Upper lobe of left lung (tissue), 4 donors: ENCODE data around the gene DDR1.

Source experiments
- POLR2AphosphoS5 ChIP-seq, 2 donors: sonication (generic); formaldehyde crosslinking; IDR thresholded peaks; one replicate each; pipeline ENCODE4 v1.5.1; 2017; ENCODE audit warnings: antibody characterized with exemption in 2 of 2
- TF ChIP-seq, protein P1 (sequence below), 6 experiments: fragments of 450-650 bp in 4 of 6; fragments of 200-600 bp in 2 of 6; sonication (generic) in 2 of 6; IDR thresholded peaks; one replicate each; pipeline ENCODE4 v1.5.1; 2016 to 2019; ENCODE audit warnings: antibody characterized with exemption in 6 of 6

DNA sequence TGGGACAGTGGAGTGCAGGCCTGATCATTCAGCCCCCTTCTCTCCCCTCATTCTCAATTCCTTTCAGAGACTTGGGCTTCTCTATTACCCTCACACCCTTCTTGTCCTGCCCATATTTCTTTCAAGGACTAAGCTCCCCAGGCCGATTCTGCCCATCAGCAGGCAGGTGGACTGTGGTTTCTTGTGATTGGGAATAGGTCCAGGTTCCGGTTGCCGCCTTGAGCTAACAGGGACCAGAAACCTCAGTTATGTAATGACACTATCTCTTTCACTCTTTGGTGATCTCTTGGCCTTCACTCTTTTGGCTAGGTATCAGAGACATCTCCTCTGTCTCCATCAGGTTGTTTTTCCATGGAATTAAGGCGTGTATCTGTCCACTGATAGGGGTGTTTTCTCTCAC is 62.9 kb downstream of the DDR1 start:
- TF ChIP-seq, protein P1, sequence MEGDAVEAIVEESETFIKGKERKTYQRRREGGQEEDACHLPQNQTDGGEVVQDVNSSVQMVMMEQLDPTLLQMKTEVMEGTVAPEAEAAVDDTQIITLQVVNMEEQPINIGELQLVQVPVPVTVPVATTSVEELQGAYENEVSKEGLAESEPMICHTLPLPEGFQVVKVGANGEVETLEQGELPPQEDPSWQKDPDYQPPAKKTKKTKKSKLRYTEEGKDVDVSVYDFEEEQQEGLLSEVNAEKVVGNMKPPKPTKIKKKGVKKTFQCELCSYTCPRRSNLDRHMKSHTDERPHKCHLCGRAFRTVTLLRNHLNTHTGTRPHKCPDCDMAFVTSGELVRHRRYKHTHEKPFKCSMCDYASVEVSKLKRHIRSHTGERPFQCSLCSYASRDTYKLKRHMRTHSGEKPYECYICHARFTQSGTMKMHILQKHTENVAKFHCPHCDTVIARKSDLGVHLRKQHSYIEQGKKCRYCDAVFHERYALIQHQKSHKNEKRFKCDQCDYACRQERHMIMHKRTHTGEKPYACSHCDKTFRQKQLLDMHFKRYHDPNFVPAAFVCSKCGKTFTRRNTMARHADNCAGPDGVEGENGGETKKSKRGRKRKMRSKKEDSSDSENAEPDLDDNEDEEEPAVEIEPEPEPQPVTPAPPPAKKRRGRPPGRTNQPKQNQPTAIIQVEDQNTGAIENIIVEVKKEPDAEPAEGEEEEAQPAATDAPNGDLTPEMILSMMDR (IDR thresholded peaks at IDR 0.05) = no peak
- no peak for TF ChIP-seq POLR2AphosphoS5 (IDR thresholded peaks at IDR 0.05)
